Measurements from ENCODE around the gene PRPF6.

The PRPF6 gene

GRCh38 chr20:64079273-64080012 lies 98.5 kb downstream of the PRPF6 start, which contains the start of gene RGS19:
RGS19 (minus strand) TSS chr20:64079518; CDS start chr20:64076886, 2,632 bp downstream.
- Histone ChIP-seq H3K27ac (ENCODE audit: low read depth, low read length) (peak within 1 kb of the TSS; percentile 72), H3K9ac (ENCODE audit: low read length) (no peak within 1 kb of the TSS), H3K9me3 (ENCODE audit: low read length) (no peaks in the 10 kb centered on the region), H3K4me1 (ENCODE audit: insufficient read depth, low read length) (peaks cover 16% of the 10 kb centered on the region), H3K36me3 (ENCODE audit: insufficient read depth, low read length) (no peaks in the 10 kb centered on the region), H3K4me3 (ENCODE audit: low read depth in 1 of 2, low read length in 2 of 2) (peak within 1 kb of the TSS; percentile 67 to 73), H3K27me3 (ENCODE audit: control insufficient read depth in 1 of 2, insufficient read depth in 2 of 2, low read length in 2 of 2) (peaks cover 5 to 23% of the 10 kb centered on the region in 2 donors)

- Histone ChIP-seq H3K27ac (ENCODE audit: low read depth, low read length) (peak within 1 kb of the TSS; percentile 72), H3K36me3 (ENCODE audit: insufficient read depth, low read length) (no peaks in the 10 kb centered on the region), H3K9ac (ENCODE audit: low read length) (no peak within 1 kb of the TSS), H3K4me3 (ENCODE audit: low read depth in 1 of 2, low read length in 2 of 2) (peak within 1 kb of the TSS; percentile 67 to 73), H3K27me3 (ENCODE audit: control insufficient read depth in 1 of 2, insufficient read depth in 2 of 2, low read length in 2 of 2) (peaks cover 10 to 31% of the 10 kb centered on the region in 2 donors), H3K4me1 (ENCODE audit: insufficient read depth, low read length) (peaks cover 16% of the 10 kb centered on the region), H3K9me3 (ENCODE audit: low read length) (no peaks in the 10 kb centered on the region)
Observed at GRCh38 chr20:64080013-64080812, 99.3 kb downstream of the PRPF6 start, which contains the start of gene OPRL1. OPRL1 (plus strand) TSS chr20:64080082; CDS start chr20:64092721, 12,639 bp downstream.

- Histone ChIP-seq H3K27ac (ENCODE audit: low read depth, low read length) (no peak overlapping the region), H3K36me3 (ENCODE audit: insufficient read depth, low read length) (no peaks in the 10 kb centered on the region), H3K27me3 (ENCODE audit: control insufficient read depth in 1 of 2, insufficient read depth in 2 of 2, low read length in 2 of 2) (peaks cover 14 to 39% of the 10 kb centered on the region in 2 donors), H3K9me3 (ENCODE audit: low read length) (no peaks in the 10 kb centered on the region), H3K4me1 (ENCODE audit: insufficient read depth, low read length) (peaks cover 16% of the 10 kb centered on the region), H3K4me3 (ENCODE audit: low read depth in 1 of 2, low read length in 2 of 2) (peak overlapping the region in 1 of 2 donors; percentile 41), H3K9ac (ENCODE audit: low read length) (no peak overlapping the region)
Observed at GRCh38 chr20:64080813-64081623, 100.1 kb downstream of the PRPF6 start.

GRCh38 chr20:64081624-64081964 lies 100.7 kb downstream of the PRPF6 start:
- Histone ChIP-seq H3K36me3 (ENCODE audit: insufficient read depth, low read length) (no peaks in the 10 kb centered on the region), H3K9me3 (ENCODE audit: low read length) (no peaks in the 10 kb centered on the region), H3K4me3 (ENCODE audit: low read depth in 1 of 2, low read length in 2 of 2) (no peak overlapping the region), H3K27ac (ENCODE audit: low read depth, low read length) (no peak overlapping the region), H3K4me1 (ENCODE audit: insufficient read depth, low read length) (peaks cover 16% of the 10 kb centered on the region), H3K27me3 (ENCODE audit: control insufficient read depth in 1 of 2, insufficient read depth in 2 of 2, low read length in 2 of 2) (peaks cover 14 to 39% of the 10 kb centered on the region in 2 donors), H3K9ac (ENCODE audit: low read length) (no peak overlapping the region)

- H3K4me1 ChIP-seq (ENCODE audit: insufficient read depth, low read length): peaks cover 16% of the 10 kb centered on the region
- no peaks in the 10 kb centered on the region for H3K9me3 ChIP-seq (ENCODE audit: low read length)
- H3K9ac ChIP-seq (ENCODE audit: low read length): no peak overlapping the region
- H3K27me3 ChIP-seq (ENCODE audit: control insufficient read depth in 1 of 2, insufficient read depth in 2 of 2, low read length in 2 of 2): peaks cover 14 to 39% of the 10 kb centered on the region in 2 donors
- no peak overlapping the region for H3K4me3 ChIP-seq (ENCODE audit: low read depth in 1 of 2, low read length in 2 of 2)
- no peaks in the 10 kb centered on the region for H3K36me3 ChIP-seq (ENCODE audit: insufficient read depth, low read length)
- no peak overlapping the region for H3K27ac ChIP-seq (ENCODE audit: low read depth, low read length)
Observed at GRCh38 chr20:64082126-64082731, 101.3 kb downstream of the PRPF6 start.
